ENCODE measurements around the gene FAM72A.
"Not testable (repeated sequence)": the region's sequence is repeated elsewhere in the genome, so short reads cannot be mapped to it uniquely, and the experiment has no call there.

DNA sequence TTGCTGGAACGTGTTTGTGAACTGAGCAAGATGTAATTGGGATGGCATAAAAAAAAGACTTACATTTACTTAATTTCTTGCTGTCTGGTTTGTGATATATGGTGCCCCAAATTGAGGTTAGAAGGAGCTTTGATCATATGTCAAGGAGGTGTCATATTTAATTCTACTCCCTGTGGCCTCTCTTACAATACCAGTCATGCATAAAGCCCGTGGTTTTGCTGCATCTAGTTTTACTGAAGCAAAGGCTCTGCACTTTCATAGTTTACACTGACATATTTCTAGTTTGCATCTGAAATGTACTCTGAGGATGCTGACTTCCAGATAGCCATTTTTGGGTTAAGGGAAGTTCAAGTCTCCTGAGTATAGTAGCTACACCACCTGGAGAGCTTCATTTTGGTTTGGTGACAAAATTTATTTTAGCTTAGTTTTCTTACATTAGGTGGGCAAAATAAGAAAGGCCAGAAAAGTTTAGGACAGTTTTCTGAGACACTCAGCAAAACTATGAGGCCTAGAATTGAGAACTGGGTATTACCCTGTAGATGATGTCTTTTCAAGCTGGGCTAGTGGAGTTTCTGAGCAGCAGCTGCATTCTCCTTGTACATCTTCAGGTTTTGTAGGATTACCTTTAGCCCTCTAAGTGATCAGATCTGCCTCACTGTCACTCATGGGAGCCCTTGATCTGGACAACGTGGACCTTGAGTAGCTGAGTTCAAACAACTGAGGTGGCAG lies 48.5 kb upstream of the FAM72A start:
- TF ChIP-seq, protein P1, sequence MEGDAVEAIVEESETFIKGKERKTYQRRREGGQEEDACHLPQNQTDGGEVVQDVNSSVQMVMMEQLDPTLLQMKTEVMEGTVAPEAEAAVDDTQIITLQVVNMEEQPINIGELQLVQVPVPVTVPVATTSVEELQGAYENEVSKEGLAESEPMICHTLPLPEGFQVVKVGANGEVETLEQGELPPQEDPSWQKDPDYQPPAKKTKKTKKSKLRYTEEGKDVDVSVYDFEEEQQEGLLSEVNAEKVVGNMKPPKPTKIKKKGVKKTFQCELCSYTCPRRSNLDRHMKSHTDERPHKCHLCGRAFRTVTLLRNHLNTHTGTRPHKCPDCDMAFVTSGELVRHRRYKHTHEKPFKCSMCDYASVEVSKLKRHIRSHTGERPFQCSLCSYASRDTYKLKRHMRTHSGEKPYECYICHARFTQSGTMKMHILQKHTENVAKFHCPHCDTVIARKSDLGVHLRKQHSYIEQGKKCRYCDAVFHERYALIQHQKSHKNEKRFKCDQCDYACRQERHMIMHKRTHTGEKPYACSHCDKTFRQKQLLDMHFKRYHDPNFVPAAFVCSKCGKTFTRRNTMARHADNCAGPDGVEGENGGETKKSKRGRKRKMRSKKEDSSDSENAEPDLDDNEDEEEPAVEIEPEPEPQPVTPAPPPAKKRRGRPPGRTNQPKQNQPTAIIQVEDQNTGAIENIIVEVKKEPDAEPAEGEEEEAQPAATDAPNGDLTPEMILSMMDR (conservative IDR thresholded peaks at IDR 0.05 in 1 of 2, IDR thresholded peaks at IDR 0.05 in 1 of 2; ENCODE audit: extremely low read depth in 1 of 2, insufficient read depth in 1 of 2, low read depth in 1 of 2, low read length in 2 of 2), result not testable (repeated sequence)
- TF ChIP-seq EZH2 (IDR thresholded peaks at IDR 0.05; ENCODE audit: borderline replicate concordance, low read length), result not testable (repeated sequence)

Data from mammary epithelial cell (primary cell).